Prostate gland (tissue), 2 donors: ENCODE data around the gene NAALADL2. TPM values are rescaled to one million over a fixed set of nuclear protein-coding genes. Genes with fewer than 3 reads are reported as not detected.

Source experiments
- DNase-seq: peaks from one replicate; pipeline ENCODE4 v3.0.0-alpha.2; 2019; ENCODE audit warnings: low spot score
- H3K27ac ChIP-seq, 2 donors: fragments of 200-600 bp; sonication (generic); 2 replicates each; pipeline ENCODE4 v1.5.1; 2017 to 2019
- H3K27me3 ChIP-seq: fragments of 200-600 bp; sonication (generic); replicated peaks from 2 replicates; pipeline ENCODE4 v1.5.1; 2019; ENCODE audit not compliant: insufficient read depth
- H3K36me3 ChIP-seq, 2 donors: fragments of 200-600 bp; sonication (generic); 1 replicate in 1 of 2; 2 replicates in 1 of 2; pipeline versions ENCODE4 v1.5.1 to v1.8.1; 2017 to 2019
- H3K4me1 ChIP-seq: fragments of 200-600 bp; sonication (generic); replicated peaks from 2 replicates; pipeline ENCODE4 v1.5.1; 2019
- H3K4me3 ChIP-seq, 2 donors: fragments of 200-600 bp; sonication (generic); 2 replicates each; pipeline ENCODE4 v1.5.1; 2017 to 2019
- H3K9me3 ChIP-seq: fragments of 200-600 bp; sonication (generic); 2 replicates; pipeline ENCODE4 v1.5.1; 2017
- POLR2A ChIP-seq: fragments of 450-650 bp; IDR thresholded peaks from one replicate; pipeline ENCODE4 v1.6.1; 2016; ENCODE audit warnings: antibody characterized with exemption, mild to moderate bottlenecking
- POLR2AphosphoS5 ChIP-seq: sonication (generic); formaldehyde crosslinking; IDR thresholded peaks from one replicate; pipeline ENCODE4 v1.6.1; 2017; ENCODE audit warnings: antibody characterized with exemption
- WGBS: methylation state at CpG from one replicate; pipeline ENCODE4 v1.1.5; 2018; 5-methylcytosine and 5-hydroxymethylcytosine counted together
- intact Hi-C: fragments of 100-400 bp; cut with DNase I; formaldehyde crosslinking; loops from one replicate; pipeline ENCODE4 v1.14.2; 2022
- total RNA-seq, 2 donors: library from RNA; depleted of rRNA; stranded (reverse); fragments of >200 nt; gene quantifications; one replicate each; pipeline ENCODE4 v1.1.0, GENCODE V29; 2016
- TF ChIP-seq, protein P1 (sequence below), 4 experiments: fragments of 200-600 bp in 2 of 4; fragments of 450-650 bp in 2 of 4; sonication (generic) in 2 of 4; IDR thresholded peaks; 1 replicate in 3 of 4; 2 replicates in 1 of 4; pipeline ENCODE4 v1.5.1; 2016 to 2019; ENCODE audit warnings: antibody characterized with exemption in 4 of 4, mild to moderate bottlenecking in 2 of 4, moderate library complexity in 2 of 4

The NAALADL2 gene
- total RNA-seq, 2 donors from 2014 or later: 12.2 to 20.2 TPM

DNA sequence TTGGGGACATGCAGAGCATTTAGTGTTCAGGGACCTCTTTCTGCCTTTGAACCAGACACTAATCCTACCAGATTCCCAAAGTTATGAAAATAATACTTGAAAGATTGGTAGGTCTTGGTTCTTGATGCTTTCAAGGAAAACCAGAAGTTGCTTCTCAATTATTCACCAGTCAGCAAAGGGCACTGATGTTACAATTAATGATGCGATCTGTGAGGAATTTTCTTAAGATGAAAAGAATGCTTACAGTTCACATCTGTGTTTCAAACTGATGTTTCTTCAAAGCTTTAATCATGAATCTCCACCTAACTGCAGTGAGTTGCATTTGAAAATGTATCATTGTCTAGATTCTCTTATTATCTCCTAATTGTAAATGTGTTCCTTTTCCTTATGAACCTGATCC, 161.0 kb downstream of the NAALADL2 start:
- H3K4me3 ChIP-seq: no peak overlapping the region
- H3K4me1 ChIP-seq: no peaks in the 10 kb centered on the region
- H3K27ac ChIP-seq: no peak overlapping the region
- H3K36me3 ChIP-seq: no peaks in the 10 kb centered on the region
- no peaks in the 10 kb centered on the region for H3K27me3 ChIP-seq
- no peaks in the 10 kb centered on the region for H3K9me3 ChIP-seq
- TF ChIP-seq, protein P1, sequence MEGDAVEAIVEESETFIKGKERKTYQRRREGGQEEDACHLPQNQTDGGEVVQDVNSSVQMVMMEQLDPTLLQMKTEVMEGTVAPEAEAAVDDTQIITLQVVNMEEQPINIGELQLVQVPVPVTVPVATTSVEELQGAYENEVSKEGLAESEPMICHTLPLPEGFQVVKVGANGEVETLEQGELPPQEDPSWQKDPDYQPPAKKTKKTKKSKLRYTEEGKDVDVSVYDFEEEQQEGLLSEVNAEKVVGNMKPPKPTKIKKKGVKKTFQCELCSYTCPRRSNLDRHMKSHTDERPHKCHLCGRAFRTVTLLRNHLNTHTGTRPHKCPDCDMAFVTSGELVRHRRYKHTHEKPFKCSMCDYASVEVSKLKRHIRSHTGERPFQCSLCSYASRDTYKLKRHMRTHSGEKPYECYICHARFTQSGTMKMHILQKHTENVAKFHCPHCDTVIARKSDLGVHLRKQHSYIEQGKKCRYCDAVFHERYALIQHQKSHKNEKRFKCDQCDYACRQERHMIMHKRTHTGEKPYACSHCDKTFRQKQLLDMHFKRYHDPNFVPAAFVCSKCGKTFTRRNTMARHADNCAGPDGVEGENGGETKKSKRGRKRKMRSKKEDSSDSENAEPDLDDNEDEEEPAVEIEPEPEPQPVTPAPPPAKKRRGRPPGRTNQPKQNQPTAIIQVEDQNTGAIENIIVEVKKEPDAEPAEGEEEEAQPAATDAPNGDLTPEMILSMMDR (IDR thresholded peaks at IDR 0.05): no peak
- TF ChIP-seq POLR2A (no peak), POLR2AphosphoS5 (no peak)
- no peak for DNase-seq
- intact Hi-C loops: no loop called here
- 93% methylated on average over 1 of the region's 1 CpG for WGBS

DNA sequence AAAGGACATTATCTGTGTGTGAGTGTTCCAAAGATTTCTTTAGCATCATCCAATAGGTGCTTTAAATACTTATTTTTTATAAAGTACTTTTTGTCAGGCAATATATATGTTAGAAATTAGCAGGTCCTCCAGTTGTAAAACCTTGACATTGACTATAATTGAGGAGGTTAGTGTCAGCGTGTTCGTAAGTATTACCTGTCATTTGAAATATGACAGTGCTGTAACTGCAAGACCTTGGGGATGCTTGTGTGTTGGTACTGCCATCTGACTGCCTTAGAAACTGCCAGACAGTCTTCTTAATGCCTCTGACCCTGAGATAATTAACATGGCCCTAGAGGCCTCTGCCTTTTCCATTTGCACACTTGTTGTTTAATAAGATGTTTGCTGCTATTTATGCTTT, 170.7 kb downstream of the NAALADL2 start:
- 94% methylated on average over 2 of the region's 2 CpGs for WGBS
- intact Hi-C loops: no loop called here
- Histone ChIP-seq H3K9me3 (no peaks in the 10 kb centered on the region), H3K4me3 (no peak overlapping the region), H3K4me1 (no peaks in the 10 kb centered on the region), H3K27me3 (no peaks in the 10 kb centered on the region), H3K36me3 (no peaks in the 10 kb centered on the region), H3K27ac (no peak overlapping the region)
- no peak for TF ChIP-seq POLR2AphosphoS5
- TF ChIP-seq POLR2A: no peak
- TF ChIP-seq, protein P1 (IDR thresholded peaks at IDR 0.05): no peak
- no peak for DNase-seq

DNA sequence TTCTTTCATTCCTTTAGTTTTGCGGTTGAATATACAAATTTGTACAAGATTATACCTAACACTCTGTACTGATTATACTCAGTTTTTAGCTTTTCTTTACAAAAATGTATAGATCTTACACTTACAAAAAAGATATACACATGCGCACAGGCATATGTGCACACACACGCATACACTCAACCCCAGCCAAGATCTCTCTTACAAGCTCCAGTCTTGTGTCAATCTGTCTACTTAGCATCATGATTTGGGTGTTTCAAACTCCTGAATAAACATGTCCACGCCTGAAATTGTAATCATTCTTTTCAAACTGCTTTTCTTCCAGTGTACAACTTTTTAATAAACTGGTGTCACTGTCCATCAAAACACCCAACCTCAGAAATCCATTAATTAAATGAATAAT, 180.7 kb downstream of the NAALADL2 start:
- no peak for DNase-seq
- TF ChIP-seq POLR2AphosphoS5: no peak
- no peak for TF ChIP-seq POLR2A
- TF ChIP-seq, protein P1 (IDR thresholded peaks at IDR 0.05): no peak
- Histone ChIP-seq H3K4me1 (no peaks in the 10 kb centered on the region), H3K36me3 (no peaks in the 10 kb centered on the region), H3K27me3 (no peaks in the 10 kb centered on the region), H3K9me3 (no peaks in the 10 kb centered on the region), H3K27ac (no peak overlapping the region), H3K4me3 (no peak overlapping the region)
- intact Hi-C loops: no loop called here
- 92% methylated on average over 4 of the region's 4 CpGs for WGBS

DNA sequence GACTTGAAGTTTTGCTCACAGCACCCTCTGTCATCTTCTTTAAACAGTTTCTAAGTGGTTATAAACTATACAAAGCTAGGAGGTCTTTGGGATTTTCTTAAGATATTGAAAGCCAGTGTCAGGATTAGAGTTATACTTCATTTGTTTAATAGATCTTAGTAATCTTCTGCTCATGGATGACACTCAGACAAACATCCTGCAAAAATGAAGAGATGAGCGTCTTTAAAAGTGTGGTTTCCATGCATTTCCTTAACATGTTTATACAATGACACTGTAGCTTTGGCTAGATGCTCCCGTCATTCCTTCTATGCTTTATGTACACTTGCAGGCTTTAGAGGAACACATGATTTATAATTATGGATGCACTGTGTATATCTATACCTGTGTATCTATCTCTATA, 182.2 kb downstream of the NAALADL2 start:
- intact Hi-C loops: no loop called here
- 54% methylated on average over 2 of the region's 2 CpGs for WGBS
- DNase-seq: no peak

DNA sequence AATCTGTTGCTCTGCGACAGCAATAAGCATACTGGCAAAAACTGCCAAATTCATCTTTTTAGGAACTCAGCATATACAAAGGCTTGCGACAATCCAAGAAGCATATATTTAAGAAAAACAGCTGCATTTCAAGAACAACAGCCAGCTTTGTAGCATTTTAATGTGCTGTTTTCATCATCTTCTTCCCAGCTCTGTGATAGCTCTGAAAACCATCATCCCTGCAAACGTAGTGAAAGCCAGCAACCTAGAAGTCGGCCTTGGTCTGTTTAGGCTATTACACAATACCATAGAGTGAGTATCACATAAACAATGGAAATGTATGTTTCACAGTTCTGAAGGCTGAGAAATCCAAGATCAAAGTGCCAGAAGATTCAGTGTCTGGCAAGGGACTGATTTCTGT, 187.5 kb downstream of the NAALADL2 start:
- WGBS: 87% methylated on average over 4 of the region's 4 CpGs
- TF ChIP-seq POLR2A: no peak
- no peak for TF ChIP-seq POLR2AphosphoS5
- TF ChIP-seq, protein P1 (IDR thresholded peaks at IDR 0.05): no peak
- no peaks in the 10 kb centered on the region for H3K36me3 ChIP-seq
- no peaks in the 10 kb centered on the region for H3K4me1 ChIP-seq
- intact Hi-C loops: no loop called here
- no peak overlapping the region for H3K27ac ChIP-seq
- H3K9me3 ChIP-seq: no peaks in the 10 kb centered on the region
- H3K4me3 ChIP-seq: no peak overlapping the region
- no peak for DNase-seq
- H3K27me3 ChIP-seq: no peaks in the 10 kb centered on the region

More for the DNA sequence above, 182.2 kb downstream of the NAALADL2 start:
- Histone ChIP-seq H3K36me3 (no peaks in the 10 kb centered on the region), H3K27ac (no peak overlapping the region), H3K4me3 (no peak overlapping the region), H3K9me3 (no peaks in the 10 kb centered on the region), H3K27me3 (no peaks in the 10 kb centered on the region), H3K4me1 (no peaks in the 10 kb centered on the region)
- TF ChIP-seq POLR2AphosphoS5 (no peak), POLR2A (no peak)
- TF ChIP-seq, protein P1 (IDR thresholded peaks at IDR 0.05): no peak
